Endothelial cell of umbilical vein (primary cell): Measurements from ENCODE around the gene NEO1. TPM values are rescaled to one million over a fixed set of nuclear protein-coding genes. Genes with fewer than 3 reads are reported as not detected.

Experiments
- BruUV-seq: library from RNA; stranded (reverse); fragments of 400-500 nt; replicated peaks from 2 replicates; lab custom pipeline; 2021; lab: Mats Ljungman, UMichigan
- CTCF ChIA-PET: fragments of 300-600, 350-600 bp; sonication (Branson Sonifier 250); formaldehyde crosslinking; loops from one replicate; lab custom pipeline; 2021; ENCODE audit warnings: antibody characterized with exemption, inconsistent platforms; lab: Charles Lee
- POLR2A ChIA-PET: fragments of 300-600, 350-600 bp; sonication (Branson Sonifier 250); formaldehyde crosslinking; loops from one replicate; lab custom pipeline; 2021; ENCODE audit warnings: antibody characterized with exemption, inconsistent platforms; lab: Charles Lee
- DNase-seq: peaks from one replicate; pipeline ENCODE4 v3.0.0-alpha.2; 2011; ENCODE audit warnings: low read depth, low spot score
- FAIRE-seq: peaks from 2 replicates; lab custom pipeline; 2011; peaks lifted over from hg19 to GRCh38; lab: Jason Lieb, UNC
- H2AFZ ChIP-seq: 2 replicates; pipeline ENCODE4 v1.6.0; 2012; ENCODE audit warnings: low read depth, low read length, control low read depth, inconsistent platforms
- H3K27ac ChIP-seq: 2 replicates; pipeline ENCODE4 v1.5.1; 2011; ENCODE audit warnings: low read depth, mild to moderate bottlenecking, control low read depth, low read length, moderate library complexity; ENCODE audit not compliant: insufficient read depth
- H3K27me3 ChIP-seq, 2 experiments: 2 replicates each; pipeline versions ENCODE4 v1.6.0 to v1.6.1; 2011; ENCODE audit warnings: low read length in 2 of 2, mixed read lengths in 1 of 2; ENCODE audit not compliant: control insufficient read depth in 2 of 2, insufficient read depth in 2 of 2
- H3K36me3 ChIP-seq, 2 experiments: 2 replicates in 1 of 2; 3 replicates in 1 of 2; pipeline ENCODE4 v1.5.1; 2011; ENCODE audit warnings: low read length in 2 of 2, mild to moderate bottlenecking in 1 of 2, moderate library complexity in 1 of 2; ENCODE audit not compliant: control insufficient read depth in 2 of 2, insufficient read depth in 2 of 2; ENCODE audit errors: extremely low read depth in 1 of 2
- H3K4me1 ChIP-seq: 3 replicates; pipeline ENCODE4 v1.5.1; 2011; ENCODE audit warnings: mild to moderate bottlenecking, low read length; ENCODE audit not compliant: control insufficient read depth, insufficient read depth; ENCODE audit errors: extremely low read depth
- H3K4me2 ChIP-seq: 2 replicates; pipeline ENCODE4 v1.6.1; 2011; ENCODE audit warnings: low read length, control low read depth, mixed read lengths; ENCODE audit not compliant: insufficient read depth
- H3K4me3 ChIP-seq, 3 experiments: fragments of 200-600 bp in 1 of 3; sonication (generic), shearing (Covaris generic) in 1 of 3; replicated peaks in 1 of 3; 2 replicates each; pipeline ENCODE4 v1.5.1; 2011 to 2016; ENCODE audit warnings: control low read depth in 3 of 3, low read length in 3 of 3, mild to moderate bottlenecking in 2 of 3, inconsistent platforms in 1 of 3, low read depth in 1 of 3, moderate library complexity in 1 of 3; ENCODE audit not compliant: insufficient read depth in 1 of 3
- H3K79me2 ChIP-seq: 2 replicates; pipeline ENCODE4 v1.6.0; 2012; ENCODE audit warnings: low read length, inconsistent platforms; ENCODE audit not compliant: control insufficient read depth, insufficient read depth
- H3K9ac ChIP-seq: replicated peaks from 2 replicates; pipeline ENCODE3; 2011; ENCODE audit warnings: low read length, control low read depth; ENCODE audit not compliant: insufficient read depth; ENCODE audit errors: extremely low read depth
- H3K9me1 ChIP-seq: replicated peaks from 3 replicates; pipeline ENCODE4 v1.6.0; 2011; ENCODE audit warnings: mild to moderate bottlenecking, low read length; ENCODE audit not compliant: control insufficient read depth, insufficient read depth; ENCODE audit errors: extremely low read depth
- H3K9me3 ChIP-seq: replicated peaks from 2 replicates; pipeline ENCODE4 v1.5.1; 2012; ENCODE audit warnings: low read length, inconsistent platforms; ENCODE audit not compliant: control insufficient read depth, insufficient read depth
- H4K20me1 ChIP-seq: replicated peaks from 2 replicates; pipeline ENCODE3; 2011; ENCODE audit warnings: mild to moderate bottlenecking, low read length; ENCODE audit not compliant: control insufficient read depth, insufficient read depth; ENCODE audit errors: extremely low read depth
- EZH2 ChIP-seq: IDR thresholded peaks from 2 replicates; pipeline ENCODE4 v1.6.1; 2012; ENCODE audit warnings: borderline replicate concordance, low read depth, mild to moderate bottlenecking, moderate library complexity, low read length, inconsistent platforms; ENCODE audit not compliant: severe bottlenecking
- FOS ChIP-seq: IDR thresholded peaks from 2 replicates; pipeline ENCODE4 v1.6.1; 2011; ENCODE audit warnings: mild to moderate bottlenecking, low read length, moderate library complexity, borderline replicate concordance; ENCODE audit not compliant: insufficient read depth
- GATA2 ChIP-seq: IDR thresholded peaks from 2 replicates; pipeline ENCODE4 v1.7.0; 2011; ENCODE audit warnings: low read depth, mild to moderate bottlenecking, moderate library complexity, mixed read lengths, low read length; ENCODE audit not compliant: insufficient read length, insufficient read depth
- JUN ChIP-seq: IDR thresholded peaks from 2 replicates; pipeline ENCODE4 v1.6.1; 2011; ENCODE audit warnings: borderline replicate concordance, low read depth; ENCODE audit not compliant: insufficient read length, insufficient read depth
- MYC ChIP-seq: IDR thresholded peaks from one replicate; pipeline ENCODE4 v1.6.1; 2011; ENCODE audit warnings: mild to moderate bottlenecking, low read depth, low read length
- POLR2A ChIP-seq: IDR thresholded peaks from 2 replicates; pipeline ENCODE4 v1.6.1; 2012; ENCODE audit warnings: low read depth, mild to moderate bottlenecking, control low read depth, low read length
- POLR2AphosphoS5 ChIP-seq: IDR thresholded peaks from 2 replicates; pipeline ENCODE4 v1.6.1; 2012; ENCODE audit warnings: low read depth, mild to moderate bottlenecking, control low read depth, low read length, moderate library complexity; ENCODE audit not compliant: insufficient read depth
- dilution Hi-C: fragments of 300-500 bp; cut with MboI; formaldehyde crosslinking; loops from one replicate; pipeline ENCODE4 v1.15.0; 2019; ENCODE audit warnings: low sequenced_read_pairs; ENCODE audit not compliant: extremely low pct_ligation_motif_present
- intact Hi-C: fragments of 100-400 bp; cut with micrococcal nuclease; formaldehyde crosslinking; loops from one replicate; pipeline ENCODE4 v1.10.0; 2022
- polyA plus RNA-seq, 4 experiments: library from polyadenylated mRNA; depleted of rRNA in 3 of 4; stranded (reverse) in 3 of 4; unstranded in 1 of 4; fragments of >200 nt; gene quantifications; 2 replicates each; pipeline versions ENCODE4 v1.2.1 to v1.2.3, GENCODE V29; 2011 to 2012; ENCODE audit warnings: missing spikeins in 1 of 4
- total RNA-seq: library from RNA; stranded (reverse); gene quantifications from 2 replicates; pipeline ENCODE4 v1.2.3, GENCODE V29; 2021
- TF ChIP-seq, protein P1 (sequence below), 2 donors: IDR thresholded peaks; 1 replicate in 1 of 2; 2 replicates in 1 of 2; pipeline ENCODE4 v1.5.1; 2011; ENCODE audit warnings: low read length in 2 of 2, mild to moderate bottlenecking in 2 of 2, moderate library complexity in 2 of 2, control low read depth in 1 of 2, inconsistent platforms in 1 of 2, low read depth in 1 of 2; ENCODE audit not compliant: insufficient read depth in 1 of 2; ENCODE audit errors: extremely low read depth in 1 of 2
- TF ChIP-seq, protein P2 (sequence below): IDR thresholded peaks from 2 replicates; pipeline ENCODE4 v1.6.1; 2011; ENCODE audit not compliant: insufficient read depth, insufficient read length

Gene NEO1
- total and polyA plus RNA-seq, 2 donors (not counting 3 experiments of a cell fraction or from before 2014, with no cell fraction given), result 0.12 to 0.35 TPM

DNA sequence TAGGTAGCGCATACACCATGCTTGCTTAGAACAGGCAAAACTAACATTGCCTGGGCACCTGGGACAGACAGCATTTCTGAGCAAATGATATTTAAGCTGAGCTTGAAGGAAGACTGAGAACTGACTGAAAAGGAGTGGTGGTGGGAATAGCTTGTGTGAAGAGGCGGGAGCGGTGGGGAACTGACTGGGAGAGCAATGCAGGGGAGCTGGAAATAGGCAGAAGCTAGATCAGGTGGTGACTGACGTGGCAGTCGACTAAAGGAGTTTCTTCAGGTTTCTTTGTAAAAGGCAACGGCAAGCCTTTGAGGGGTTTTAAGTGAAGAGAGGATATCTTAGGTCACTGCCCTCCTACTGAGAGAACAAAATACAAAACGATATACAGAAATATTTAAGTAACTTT, 61.8 kb downstream of the NEO1 start:
- H4K20me1 ChIP-seq, result no peaks in the 10 kb centered on the region
- ChIA-PET CTCF (no interaction called here), POLR2A (no interaction called here)
- BruUV-seq, result no TSS peak
- H3K79me2 ChIP-seq, result no peaks in the 10 kb centered on the region
- DNase-seq (no peak), FAIRE-seq (no peak)
- no peak overlapping the region for H3K4me3 ChIP-seq
- no peak overlapping the region for H3K9ac ChIP-seq
- dilution Hi-C loops, result no loop called here
- H3K27me3 ChIP-seq, result peaks cover 7 to 9% of the 10 kb centered on the region in 2 experiments
- no peak overlapping the region for H3K27ac ChIP-seq
- H3K9me3 ChIP-seq, result no peaks in the 10 kb centered on the region
- H3K9me1 ChIP-seq, result no peaks in the 10 kb centered on the region
- TF ChIP-seq EZH2 (no peak), JUN (no peak), GATA2 (no peak), POLR2AphosphoS5 (no peak), POLR2A (no peak), MYC (no peak), FOS (no peak)
- TF ChIP-seq, protein P1, sequence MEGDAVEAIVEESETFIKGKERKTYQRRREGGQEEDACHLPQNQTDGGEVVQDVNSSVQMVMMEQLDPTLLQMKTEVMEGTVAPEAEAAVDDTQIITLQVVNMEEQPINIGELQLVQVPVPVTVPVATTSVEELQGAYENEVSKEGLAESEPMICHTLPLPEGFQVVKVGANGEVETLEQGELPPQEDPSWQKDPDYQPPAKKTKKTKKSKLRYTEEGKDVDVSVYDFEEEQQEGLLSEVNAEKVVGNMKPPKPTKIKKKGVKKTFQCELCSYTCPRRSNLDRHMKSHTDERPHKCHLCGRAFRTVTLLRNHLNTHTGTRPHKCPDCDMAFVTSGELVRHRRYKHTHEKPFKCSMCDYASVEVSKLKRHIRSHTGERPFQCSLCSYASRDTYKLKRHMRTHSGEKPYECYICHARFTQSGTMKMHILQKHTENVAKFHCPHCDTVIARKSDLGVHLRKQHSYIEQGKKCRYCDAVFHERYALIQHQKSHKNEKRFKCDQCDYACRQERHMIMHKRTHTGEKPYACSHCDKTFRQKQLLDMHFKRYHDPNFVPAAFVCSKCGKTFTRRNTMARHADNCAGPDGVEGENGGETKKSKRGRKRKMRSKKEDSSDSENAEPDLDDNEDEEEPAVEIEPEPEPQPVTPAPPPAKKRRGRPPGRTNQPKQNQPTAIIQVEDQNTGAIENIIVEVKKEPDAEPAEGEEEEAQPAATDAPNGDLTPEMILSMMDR (IDR thresholded peaks at IDR 0.05; ENCODE audit: extremely low read depth in 1 of 2, insufficient read depth in 1 of 2, low read depth in 1 of 2, low read length in 2 of 2), result no peak
- TF ChIP-seq, protein P2, sequence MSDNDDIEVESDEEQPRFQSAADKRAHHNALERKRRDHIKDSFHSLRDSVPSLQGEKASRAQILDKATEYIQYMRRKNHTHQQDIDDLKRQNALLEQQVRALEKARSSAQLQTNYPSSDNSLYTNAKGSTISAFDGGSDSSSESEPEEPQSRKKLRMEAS, result no peak
- no peak overlapping the region for H3K4me2 ChIP-seq
- no peak overlapping the region for H2AFZ ChIP-seq
- no peaks in the 10 kb centered on the region for H3K36me3 ChIP-seq
- intact Hi-C loops, result no loop called here
- no peaks in the 10 kb centered on the region for H3K4me1 ChIP-seq
